HUES48 (cell line): ENCODE data around the gene MYBPH.

Source experiments
- H3K27ac ChIP-seq: one replicate; pipeline ENCODE4 v1.7.0; 2013; ENCODE audit warnings: low read depth, low read length, inconsistent platforms
- H3K27me3 ChIP-seq: 2 replicates; pipeline ENCODE4 v1.6.1; 2013; ENCODE audit warnings: mild to moderate bottlenecking, low read length; ENCODE audit not compliant: control insufficient read depth, insufficient read depth
- H3K36me3 ChIP-seq: 2 replicates; pipeline ENCODE4 v1.6.1; 2013; ENCODE audit warnings: low read length; ENCODE audit not compliant: control insufficient read depth, insufficient read depth
- H3K4me1 ChIP-seq: 2 replicates; pipeline ENCODE4 v1.6.1; 2013; ENCODE audit warnings: mild to moderate bottlenecking, low read length; ENCODE audit not compliant: control insufficient read depth, insufficient read depth
- H3K4me3 ChIP-seq: 2 replicates; pipeline ENCODE4 v1.5.1; 2013; ENCODE audit warnings: mild to moderate bottlenecking, low read depth, low read length
- H3K9ac ChIP-seq: 2 replicates; pipeline ENCODE4 v1.6.1; 2013; ENCODE audit warnings: mild to moderate bottlenecking, low read depth, low read length, moderate library complexity
- H3K9me3 ChIP-seq: 2 replicates; pipeline ENCODE4 v1.6.1; 2013; ENCODE audit warnings: low read length; ENCODE audit not compliant: control insufficient read depth, insufficient read depth

Gene MYBPH

DNA sequence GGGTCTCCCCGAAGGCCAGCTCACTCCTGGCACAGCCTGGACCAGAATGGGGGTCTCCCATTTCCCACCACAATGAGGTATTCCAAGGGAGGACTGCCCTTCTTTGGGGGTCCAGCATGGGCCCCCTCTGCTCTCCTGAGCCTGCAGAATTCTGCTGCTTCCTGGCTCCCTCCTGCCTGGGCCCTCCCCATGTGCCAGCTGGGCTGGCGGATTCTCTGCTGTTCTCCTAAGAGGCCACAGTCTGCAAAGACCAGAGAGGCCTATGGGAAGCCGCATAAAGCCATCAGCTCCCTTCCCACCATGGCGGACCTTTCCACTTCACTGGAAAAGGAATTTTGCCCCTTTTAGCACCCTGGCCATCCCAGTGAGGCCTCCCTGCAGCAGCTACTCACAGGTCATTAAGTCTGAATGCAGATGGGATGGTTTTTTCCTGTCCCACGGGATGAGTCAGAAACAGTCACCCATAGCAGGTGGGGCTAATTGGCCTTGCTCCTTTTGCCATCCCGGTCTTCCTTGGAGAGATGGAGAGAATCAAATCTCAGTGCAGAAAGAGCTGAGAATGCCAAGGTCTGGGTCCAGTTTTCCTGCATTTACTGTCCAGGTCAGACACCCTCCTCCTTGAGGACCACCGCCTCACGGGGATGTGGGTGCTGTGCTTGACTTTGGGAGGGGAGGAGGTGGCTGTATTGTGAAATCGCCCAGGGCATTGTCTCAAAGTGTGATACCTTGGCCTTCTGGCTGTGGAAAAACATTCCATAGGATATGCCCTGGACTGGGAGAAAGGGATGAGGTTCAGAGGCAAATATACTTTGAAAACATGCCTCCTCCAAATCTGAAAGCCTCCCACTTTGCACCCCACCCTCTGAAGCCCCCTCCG is 23.2 kb downstream of the MYBPH start:
- Histone ChIP-seq H3K9me3 (no peaks in the 10 kb centered on the region), H3K4me3 (no peak overlapping the region), H3K36me3 (no peaks in the 10 kb centered on the region), H3K9ac (no peak overlapping the region), H3K27me3 (no peaks in the 10 kb centered on the region), H3K27ac (peak overlapping the region; percentile 67), H3K4me1 (peaks cover 33% of the 10 kb centered on the region)

DNA sequence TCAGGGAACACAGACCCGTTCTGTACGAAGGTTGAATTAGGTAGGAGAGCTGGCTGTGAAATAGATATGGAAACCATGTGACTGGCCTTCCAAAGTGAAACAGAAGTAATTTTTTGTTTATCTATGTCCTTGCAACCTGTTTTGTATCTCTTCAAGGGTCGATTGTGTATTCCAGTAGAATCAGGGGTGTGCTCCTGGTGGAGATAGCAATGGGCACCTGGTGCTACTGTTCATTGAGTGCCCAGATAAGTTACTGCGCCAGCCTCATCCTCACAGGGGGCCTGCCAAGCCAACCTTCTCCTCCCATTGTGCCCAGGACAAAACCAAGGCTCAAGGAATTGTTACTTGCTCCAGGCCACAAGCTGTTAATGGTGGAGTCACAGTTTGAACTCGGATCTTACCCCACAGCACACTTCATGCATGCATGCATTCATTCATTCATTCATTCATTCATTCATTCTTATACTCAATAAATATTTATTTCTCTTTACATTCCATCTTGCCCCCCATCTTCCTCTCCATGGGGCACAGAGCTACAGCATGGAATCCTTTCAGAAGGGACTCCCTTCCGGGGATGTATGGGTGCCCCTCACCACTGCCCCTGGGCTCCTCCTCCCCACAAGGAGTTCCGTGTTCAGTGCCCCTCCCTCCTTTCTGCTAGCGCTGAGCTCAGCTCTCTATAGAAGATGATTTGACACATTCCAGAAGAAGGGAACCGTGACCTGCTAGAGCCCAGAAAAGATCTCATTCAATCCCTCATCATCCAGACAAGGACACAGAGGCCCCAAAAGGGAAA is 24.1 kb downstream of the MYBPH start:
- H3K4me3 ChIP-seq, result no peak overlapping the region
- H3K27ac ChIP-seq, result peak overlapping the region; percentile 67
- no peak overlapping the region for H3K9ac ChIP-seq
- H3K27me3 ChIP-seq, result no peaks in the 10 kb centered on the region
- no peaks in the 10 kb centered on the region for H3K9me3 ChIP-seq
- H3K4me1 ChIP-seq, result peaks cover 41% of the 10 kb centered on the region
- H3K36me3 ChIP-seq, result no peaks in the 10 kb centered on the region

DNA sequence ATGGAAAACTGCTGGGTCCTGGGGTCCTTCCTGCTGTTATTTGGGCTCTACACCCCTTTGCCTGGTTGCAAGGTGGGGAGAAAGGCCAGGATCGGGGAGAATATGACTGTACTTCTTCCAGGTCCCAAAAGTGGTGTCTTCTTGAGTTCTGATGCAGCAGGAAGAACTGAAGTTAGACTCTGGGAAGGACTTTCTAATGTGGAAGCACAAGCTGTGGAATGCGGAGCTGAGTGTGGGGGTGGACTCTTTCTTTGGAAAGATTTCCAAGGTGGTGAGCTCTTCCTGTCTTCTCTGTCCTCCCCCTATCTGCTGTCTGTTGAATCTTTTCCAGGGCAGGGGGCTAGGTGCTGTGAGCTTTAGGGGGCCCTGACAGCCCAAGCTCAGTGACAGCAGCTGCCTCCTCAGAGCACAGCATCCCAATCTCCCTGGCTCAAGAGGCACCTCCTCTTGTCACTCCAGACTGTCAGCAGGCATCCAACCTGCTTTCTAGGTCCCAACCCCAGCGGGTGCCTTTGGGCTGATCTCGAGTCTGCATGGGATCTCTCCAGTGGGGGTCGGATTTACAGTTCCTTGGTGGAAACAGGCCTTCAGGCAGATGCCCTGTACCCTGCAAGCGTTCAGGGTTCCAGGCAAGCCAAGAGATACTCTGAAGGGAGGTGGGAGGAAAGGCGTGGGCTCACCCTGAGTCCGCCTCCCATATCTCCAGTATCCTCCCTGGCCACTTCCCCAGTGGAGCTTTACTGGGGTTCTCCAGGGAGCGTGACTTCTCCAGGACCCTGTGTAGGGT is 24.9 kb downstream of the MYBPH start:
- Histone ChIP-seq H3K36me3 (no peaks in the 10 kb centered on the region), H3K4me1 (peaks cover 44% of the 10 kb centered on the region), H3K9me3 (no peaks in the 10 kb centered on the region), H3K27ac (no peak overlapping the region), H3K4me3 (no peak overlapping the region), H3K27me3 (no peaks in the 10 kb centered on the region), H3K9ac (no peak overlapping the region)

DNA sequence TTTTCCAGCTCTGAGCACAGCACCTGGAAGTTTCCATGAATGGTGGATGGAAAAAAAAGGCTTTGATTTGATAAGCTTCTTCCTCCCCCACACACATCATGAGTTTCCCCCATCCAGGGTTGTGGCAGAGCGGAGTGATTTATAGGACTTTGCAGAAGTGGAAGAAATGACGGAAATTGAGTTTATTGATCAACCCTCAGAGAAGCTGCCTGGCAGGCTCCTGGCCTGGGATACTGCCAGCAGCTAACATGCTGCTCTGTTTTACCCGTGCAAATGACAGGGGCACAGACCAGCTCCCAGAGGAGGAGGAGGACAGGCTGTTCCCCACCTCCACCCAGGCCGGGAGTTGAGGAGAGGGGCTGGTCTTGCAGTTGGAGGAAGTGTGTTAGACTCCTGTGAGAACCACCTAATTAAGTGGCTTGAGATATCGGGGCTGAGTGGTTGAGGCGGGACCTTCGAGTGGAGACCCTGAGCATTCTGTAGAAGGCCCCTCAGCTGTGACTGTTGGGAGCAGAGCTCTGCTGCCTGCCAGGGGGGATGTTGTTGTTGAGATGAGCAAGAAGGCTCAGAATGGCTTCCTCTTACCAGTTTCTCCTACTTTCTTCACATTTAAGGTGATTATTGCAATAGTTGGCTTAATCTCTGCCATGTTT is 26.3 kb downstream of the MYBPH start:
- H3K36me3 ChIP-seq, result no peaks in the 10 kb centered on the region
- no peak overlapping the region for H3K4me3 ChIP-seq
- H3K9ac ChIP-seq, result no peak overlapping the region
- H3K27me3 ChIP-seq, result no peaks in the 10 kb centered on the region
- no peaks in the 10 kb centered on the region for H3K9me3 ChIP-seq
- H3K4me1 ChIP-seq, result peaks cover 37% of the 10 kb centered on the region
- H3K27ac ChIP-seq, result no peak overlapping the region

DNA sequence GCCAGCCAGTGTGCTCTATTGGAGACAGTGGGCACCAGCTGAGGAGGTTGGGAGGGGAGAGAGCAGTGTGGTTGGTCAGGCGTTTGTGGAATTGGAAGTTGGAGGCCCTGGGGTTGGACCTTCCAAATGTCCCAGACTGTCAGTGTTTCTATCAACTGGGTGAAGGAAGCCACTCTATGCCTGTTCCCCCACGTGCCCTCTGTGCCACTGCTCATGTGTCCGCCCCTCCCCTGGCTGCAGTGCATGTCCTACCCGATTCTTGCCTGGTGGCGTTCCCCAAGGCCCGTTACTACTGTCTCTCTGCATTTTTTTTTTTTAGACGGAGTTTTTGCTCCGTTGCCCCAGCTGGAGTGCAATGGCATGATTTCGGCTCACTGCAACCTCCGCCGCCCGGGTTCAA is 27.0 kb downstream of the MYBPH start:
- no peak overlapping the region for H3K27ac ChIP-seq
- no peak overlapping the region for H3K9ac ChIP-seq
- H3K36me3 ChIP-seq, result no peaks in the 10 kb centered on the region
- no peak overlapping the region for H3K4me3 ChIP-seq
- no peaks in the 10 kb centered on the region for H3K9me3 ChIP-seq
- H3K27me3 ChIP-seq, result no peaks in the 10 kb centered on the region
- peaks cover 32% of the 10 kb centered on the region for H3K4me1 ChIP-seq

DNA sequence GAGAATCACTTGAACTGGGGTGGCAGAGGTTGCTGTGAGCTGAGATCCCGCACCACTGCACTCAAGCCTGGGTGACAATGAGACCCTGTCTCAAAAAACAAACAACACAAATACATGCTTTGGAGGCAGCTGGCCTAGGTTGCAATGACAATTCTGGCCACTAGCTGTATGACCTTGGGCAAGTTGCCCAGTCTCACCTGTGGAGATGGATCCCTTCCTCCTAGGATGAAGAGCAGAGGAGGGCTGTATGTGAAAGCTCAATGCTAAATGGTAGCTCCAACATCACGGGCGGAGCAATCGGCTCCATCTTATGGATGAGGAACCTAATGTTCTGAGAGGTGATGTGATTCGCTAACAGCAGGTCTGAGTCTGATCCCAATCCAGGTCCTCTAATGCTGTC is 27.5 kb downstream of the MYBPH start:
- no peak overlapping the region for H3K4me3 ChIP-seq
- no peaks in the 10 kb centered on the region for H3K36me3 ChIP-seq
- H3K9me3 ChIP-seq, result no peaks in the 10 kb centered on the region
- peaks cover 28% of the 10 kb centered on the region for H3K4me1 ChIP-seq
- no peak overlapping the region for H3K9ac ChIP-seq
- H3K27ac ChIP-seq, result no peak overlapping the region
- no peaks in the 10 kb centered on the region for H3K27me3 ChIP-seq

DNA sequence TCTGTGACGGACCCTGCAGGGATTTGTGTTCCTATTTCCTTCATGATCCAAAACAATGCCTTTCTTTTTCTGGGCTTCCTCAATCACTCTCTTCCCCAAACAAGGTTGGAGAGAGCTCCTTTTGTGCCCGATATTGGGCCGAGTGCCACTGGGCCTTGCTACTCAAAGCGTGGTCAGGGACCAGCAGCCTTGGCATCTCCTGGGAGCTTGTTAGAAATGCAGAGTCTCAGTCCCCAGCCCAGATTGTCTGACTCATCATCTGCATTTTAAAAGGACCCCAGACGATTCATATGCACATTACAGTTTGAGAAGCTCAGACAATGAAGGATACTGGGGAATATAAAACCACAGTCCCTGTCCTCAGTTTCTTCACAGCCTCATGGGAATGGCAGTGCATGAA is 28.2 kb downstream of the MYBPH start:
- peak overlapping the region; percentile 13 for H3K27ac ChIP-seq
- H3K27me3 ChIP-seq, result no peaks in the 10 kb centered on the region
- no peaks in the 10 kb centered on the region for H3K9me3 ChIP-seq
- H3K4me3 ChIP-seq, result no peak overlapping the region
- H3K36me3 ChIP-seq, result no peaks in the 10 kb centered on the region
- H3K4me1 ChIP-seq, result peaks cover 21% of the 10 kb centered on the region
- no peak overlapping the region for H3K9ac ChIP-seq

DNA sequence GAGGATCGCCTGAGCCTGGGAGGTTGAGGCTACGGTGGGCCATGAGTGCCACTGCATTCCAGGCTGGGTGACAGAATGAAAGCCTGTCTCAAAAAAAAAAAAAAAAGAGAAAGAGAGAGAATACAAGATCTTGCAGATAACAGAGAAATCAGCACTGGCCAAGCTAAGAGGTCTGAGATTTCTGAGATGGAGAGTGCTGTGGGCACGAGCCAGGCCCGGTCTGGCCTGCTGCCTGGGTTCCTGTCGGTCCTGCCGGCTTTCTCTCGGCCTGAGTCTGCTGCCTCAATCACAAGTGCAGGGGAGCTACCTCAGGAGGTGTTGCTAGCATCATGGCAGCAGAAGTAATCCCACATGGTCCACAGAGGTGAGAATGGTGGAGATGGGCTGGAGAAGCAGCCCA is 29.1 kb downstream of the MYBPH start:
- Histone ChIP-seq H3K27me3 (no peaks in the 10 kb centered on the region), H3K4me1 (peaks cover 18% of the 10 kb centered on the region), H3K9me3 (no peaks in the 10 kb centered on the region), H3K27ac (no peak overlapping the region), H3K4me3 (no peak overlapping the region), H3K36me3 (no peaks in the 10 kb centered on the region), H3K9ac (no peak overlapping the region)

DNA sequence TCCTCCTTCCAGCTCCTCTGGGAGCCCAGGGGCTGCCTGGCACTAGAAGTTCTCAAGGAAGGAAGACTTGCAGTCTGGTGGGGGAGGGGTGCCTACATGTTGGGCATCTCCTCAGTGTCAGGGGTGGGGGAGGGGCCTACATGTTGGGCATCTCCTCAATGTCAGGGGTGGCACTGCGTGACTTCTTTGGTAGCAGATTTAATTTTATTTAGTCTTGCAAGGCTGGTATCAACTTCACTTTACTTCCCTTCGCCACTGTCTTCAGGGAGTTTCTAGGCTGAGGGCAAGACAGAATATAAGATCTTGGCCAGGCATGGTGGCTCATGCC is 29.6 kb downstream of the MYBPH start:
- no peaks in the 10 kb centered on the region for H3K27me3 ChIP-seq
- H3K9me3 ChIP-seq, result no peaks in the 10 kb centered on the region
- H3K4me1 ChIP-seq, result peaks cover 18% of the 10 kb centered on the region
- H3K4me3 ChIP-seq, result no peak overlapping the region
- H3K27ac ChIP-seq, result no peak overlapping the region
- no peaks in the 10 kb centered on the region for H3K36me3 ChIP-seq
- H3K9ac ChIP-seq, result no peak overlapping the region

DNA sequence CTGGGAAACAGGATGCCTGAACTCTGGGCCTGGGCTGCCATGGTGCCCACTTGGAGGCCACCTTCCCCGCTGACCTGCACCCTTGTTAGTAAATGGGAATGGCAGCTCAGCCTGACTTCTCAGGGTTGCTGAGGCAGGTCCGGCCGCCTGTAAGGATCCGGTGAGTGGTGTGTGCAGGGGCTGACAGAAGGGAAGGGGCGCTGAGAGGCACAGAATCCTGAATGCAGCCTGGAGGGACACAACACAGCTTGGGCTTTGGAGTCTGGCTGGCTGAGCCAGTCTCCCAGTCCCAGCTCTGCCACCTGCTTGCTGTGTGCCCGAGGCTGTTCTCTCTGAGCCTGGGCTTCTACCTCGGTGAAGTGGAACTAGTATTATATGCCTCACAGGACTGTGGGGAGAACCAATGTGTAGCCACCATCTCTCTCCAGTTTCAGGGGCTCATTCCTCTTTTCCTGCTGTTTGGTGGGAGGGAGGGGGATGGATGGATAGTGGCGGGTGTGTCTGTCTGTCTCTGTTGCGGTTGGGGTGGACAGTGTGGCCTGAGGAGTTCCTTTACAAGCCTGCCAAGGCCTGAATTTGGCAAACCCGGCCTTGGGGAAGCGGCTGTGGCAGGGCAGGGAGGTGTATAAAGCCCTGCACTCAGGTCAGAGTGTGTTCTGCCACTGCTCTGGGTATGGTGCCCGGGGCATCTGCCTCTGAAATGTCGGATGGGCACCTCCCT is 30.1 kb downstream of the MYBPH start:
- Histone ChIP-seq H3K27ac (no peak overlapping the region), H3K4me1 (peaks cover 18% of the 10 kb centered on the region), H3K27me3 (no peaks in the 10 kb centered on the region), H3K4me3 (no peak overlapping the region), H3K9me3 (no peaks in the 10 kb centered on the region), H3K36me3 (no peaks in the 10 kb centered on the region), H3K9ac (no peak overlapping the region)
